ENCODE data around the gene TBX5.

DNA sequence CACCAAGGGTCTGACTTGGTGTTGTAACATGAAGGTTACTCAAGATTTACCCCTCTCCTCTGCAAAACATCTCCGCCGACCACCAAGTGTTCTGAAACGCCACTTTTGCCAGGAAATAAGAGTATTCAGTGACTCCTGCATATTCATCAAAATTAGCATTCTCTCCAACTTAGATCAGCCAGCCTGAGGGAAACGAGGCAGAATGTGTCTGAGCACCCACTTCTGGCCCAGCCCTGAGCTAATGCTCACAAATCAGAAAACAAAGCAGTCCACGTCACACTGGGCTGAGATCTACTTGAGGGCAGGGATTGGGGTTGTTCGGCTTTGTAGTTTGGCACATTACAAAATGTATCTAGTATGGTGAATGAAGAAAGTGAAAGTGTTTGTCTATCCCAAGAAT lies 64.3 kb downstream of the TBX5 start:
- TF ChIP-seq, protein P1, sequence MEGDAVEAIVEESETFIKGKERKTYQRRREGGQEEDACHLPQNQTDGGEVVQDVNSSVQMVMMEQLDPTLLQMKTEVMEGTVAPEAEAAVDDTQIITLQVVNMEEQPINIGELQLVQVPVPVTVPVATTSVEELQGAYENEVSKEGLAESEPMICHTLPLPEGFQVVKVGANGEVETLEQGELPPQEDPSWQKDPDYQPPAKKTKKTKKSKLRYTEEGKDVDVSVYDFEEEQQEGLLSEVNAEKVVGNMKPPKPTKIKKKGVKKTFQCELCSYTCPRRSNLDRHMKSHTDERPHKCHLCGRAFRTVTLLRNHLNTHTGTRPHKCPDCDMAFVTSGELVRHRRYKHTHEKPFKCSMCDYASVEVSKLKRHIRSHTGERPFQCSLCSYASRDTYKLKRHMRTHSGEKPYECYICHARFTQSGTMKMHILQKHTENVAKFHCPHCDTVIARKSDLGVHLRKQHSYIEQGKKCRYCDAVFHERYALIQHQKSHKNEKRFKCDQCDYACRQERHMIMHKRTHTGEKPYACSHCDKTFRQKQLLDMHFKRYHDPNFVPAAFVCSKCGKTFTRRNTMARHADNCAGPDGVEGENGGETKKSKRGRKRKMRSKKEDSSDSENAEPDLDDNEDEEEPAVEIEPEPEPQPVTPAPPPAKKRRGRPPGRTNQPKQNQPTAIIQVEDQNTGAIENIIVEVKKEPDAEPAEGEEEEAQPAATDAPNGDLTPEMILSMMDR (optimal IDR thresholded peaks at IDR 0.05 in 1 of 3, IDR thresholded peaks at IDR 0.05 in 1 of 3, conservative IDR thresholded peaks at IDR 0.05 in 1 of 3; ENCODE audit: extremely low read depth in 1 of 3, insufficient read depth in 2 of 3, low read length in 3 of 3): no peak
- no peak for TF ChIP-seq EZH2 (IDR thresholded peaks at IDR 0.05; ENCODE audit: low read length)
